ENCODE results near the gene PCDHGB3.
"Not testable (repeated sequence)": the region's sequence is repeated elsewhere in the genome, so short reads cannot be mapped to it uniquely, and the experiment has no call there.

The PCDHGB3 gene

GRCh38 chr5:141392429-141393198, 22.6 kb downstream of the PCDHGB3 start, which contains the start of gene PCDHGA8:
TSS of gene PCDHGA8 (plus strand) at chr5:141392633. CDS start at chr5:141392814, 181 bp downstream.
- DNase-seq (ENCODE audit: low read depth): no peak

GRCh38 chr5:141393267-141393666, 23.2 kb downstream of the PCDHGB3 start:
- no peak for DNase-seq (ENCODE audit: low read depth)

GRCh38 chr5:141394401-141395187, 24.6 kb downstream of the PCDHGB3 start:
- DNase-seq (ENCODE audit: low read depth): not testable (repeated sequence)

- DNase-seq (ENCODE audit: low read depth): not testable (repeated sequence)
Observed at GRCh38 chr5:141397756-141398551, 27.9 kb downstream of the PCDHGB3 start, which contains the start of gene PCDHGB5. TSS of gene PCDHGB5 (plus strand) at chr5:141397947. CDS start at chr5:141398128, 181 bp downstream.

GRCh38 chr5:141398608-141399007, 28.6 kb downstream of the PCDHGB3 start:
- no peak for DNase-seq (ENCODE audit: low read depth)

GRCh38 chr5:141399555-141400258, 29.7 kb downstream of the PCDHGB3 start:
- no peak for DNase-seq (ENCODE audit: low read depth)

- no peak for DNase-seq (ENCODE audit: low read depth)
Observed at GRCh38 chr5:141402553-141403243, 32.7 kb downstream of the PCDHGB3 start, which contains the start of gene PCDHGA9. TSS of gene PCDHGA9 (plus strand) at chr5:141402778. CDS start at chr5:141402953, 175 bp downstream.

GRCh38 chr5:141403387-141403786, 33.3 kb downstream of the PCDHGB3 start:
- no peak for DNase-seq (ENCODE audit: low read depth)

GRCh38 chr5:141407790-141408505, 37.9 kb downstream of the PCDHGB3 start, which contains the start of gene PCDHGB6:
TSS of gene PCDHGB6 (plus strand) at chr5:141408021. CDS start at chr5:141408203, 182 bp downstream.
- DNase-seq (ENCODE audit: low read depth): not testable (repeated sequence)

- no peak for DNase-seq (ENCODE audit: low read depth)
Observed at GRCh38 chr5:141409598-141410306, 39.7 kb downstream of the PCDHGB3 start.

- DNase-seq (ENCODE audit: low read depth): no peak
Observed at GRCh38 chr5:141411575-141411974, 41.5 kb downstream of the PCDHGB3 start.

GRCh38 chr5:141412854-141413539, 43.0 kb downstream of the PCDHGB3 start, which contains the start of gene PCDHGA10:
TSS of gene PCDHGA10 (plus strand) at chr5:141412987. CDS start at chr5:141413176, 189 bp downstream.
- DNase-seq (ENCODE audit: low read depth): peak; percentile 38

GRCh38 chr5:141413540-141414069, 43.6 kb downstream of the PCDHGB3 start:
- no peak for DNase-seq (ENCODE audit: low read depth)

GRCh38 chr5:141414548-141415274, 44.7 kb downstream of the PCDHGB3 start:
- DNase-seq (ENCODE audit: low read depth): not testable (repeated sequence)

- not testable (repeated sequence) for DNase-seq (ENCODE audit: low read depth)
Observed at GRCh38 chr5:141415275-141415618, 45.2 kb downstream of the PCDHGB3 start.

- peak; percentile 19 for DNase-seq (ENCODE audit: low read depth)
Observed at GRCh38 chr5:141417494-141418172, 47.6 kb downstream of the PCDHGB3 start, which contains the start of gene PCDHGB7. TSS of gene PCDHGB7 (plus strand) at chr5:141417677. CDS start at chr5:141417860, 183 bp downstream.

All from activated T-cell treated with anti-CD3 and anti-CD28 coated beads for 1 hour (primary cell).